PC-9 (cell line): ENCODE measurements around the gene IL6R.

Experiments
- EZH2 ChIP-seq: fragments of 200-600 bp; sonication (generic); IDR thresholded peaks from 2 replicates; pipeline ENCODE4 v1.8.0; 2017; ENCODE audit warnings: antibody characterized with exemption, low read depth
- TF ChIP-seq, protein P1 (sequence below): fragments of 200-600 bp; sonication (generic); conservative IDR thresholded peaks from 2 replicates; pipeline ENCODE4 v1.6.1; 2017; ENCODE audit warnings: mixed run types, antibody characterized with exemption, mild to moderate bottlenecking, moderate library complexity

DNA sequence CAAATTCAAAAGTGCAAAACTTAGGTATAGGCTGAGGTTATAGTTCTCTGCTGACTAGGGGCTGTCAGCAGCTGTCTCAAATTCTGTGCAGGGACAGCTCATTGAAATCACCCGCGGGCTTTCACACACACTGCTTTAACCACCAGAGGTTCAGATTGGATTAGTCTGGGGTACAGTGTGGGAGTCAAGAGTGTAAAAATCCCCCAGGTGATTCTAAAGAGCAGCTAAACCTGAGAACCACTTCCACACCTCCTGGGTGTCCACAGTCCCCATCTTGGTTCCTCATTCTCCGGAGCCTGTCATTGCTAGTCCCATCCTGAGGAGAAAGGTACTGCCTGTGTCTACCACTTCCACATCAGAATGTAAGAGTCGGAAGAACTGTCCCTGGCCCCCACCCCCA, 87.0 kb downstream of the IL6R start:
- TF ChIP-seq EZH2: no peak
- TF ChIP-seq, protein P1, sequence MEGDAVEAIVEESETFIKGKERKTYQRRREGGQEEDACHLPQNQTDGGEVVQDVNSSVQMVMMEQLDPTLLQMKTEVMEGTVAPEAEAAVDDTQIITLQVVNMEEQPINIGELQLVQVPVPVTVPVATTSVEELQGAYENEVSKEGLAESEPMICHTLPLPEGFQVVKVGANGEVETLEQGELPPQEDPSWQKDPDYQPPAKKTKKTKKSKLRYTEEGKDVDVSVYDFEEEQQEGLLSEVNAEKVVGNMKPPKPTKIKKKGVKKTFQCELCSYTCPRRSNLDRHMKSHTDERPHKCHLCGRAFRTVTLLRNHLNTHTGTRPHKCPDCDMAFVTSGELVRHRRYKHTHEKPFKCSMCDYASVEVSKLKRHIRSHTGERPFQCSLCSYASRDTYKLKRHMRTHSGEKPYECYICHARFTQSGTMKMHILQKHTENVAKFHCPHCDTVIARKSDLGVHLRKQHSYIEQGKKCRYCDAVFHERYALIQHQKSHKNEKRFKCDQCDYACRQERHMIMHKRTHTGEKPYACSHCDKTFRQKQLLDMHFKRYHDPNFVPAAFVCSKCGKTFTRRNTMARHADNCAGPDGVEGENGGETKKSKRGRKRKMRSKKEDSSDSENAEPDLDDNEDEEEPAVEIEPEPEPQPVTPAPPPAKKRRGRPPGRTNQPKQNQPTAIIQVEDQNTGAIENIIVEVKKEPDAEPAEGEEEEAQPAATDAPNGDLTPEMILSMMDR: no peak
